GM21367 (cell line): ENCODE measurements around the gene ELMO1.
"Not testable (repeated sequence)": the region's sequence is repeated elsewhere in the genome, so short reads cannot be mapped to it uniquely, and the experiment has no call there.

ENCODE experiments used
- ATAC-seq: cut with Tn5 transposase; IDR thresholded peaks from one replicate; pipeline ENCODE4 v1.9.1; 2021; ENCODE audit not compliant: unreplicated experiment

The ELMO1 gene

GRCh38 chr7:36999626-37000485 lies 448.8 kb downstream of the ELMO1 start:
- no peak for ATAC-seq

GRCh38 chr7:36995776-36996175 lies 452.9 kb downstream of the ELMO1 start:
- ATAC-seq = no peak

GRCh38 chr7:36994456-36995112 lies 454.1 kb downstream of the ELMO1 start:
- no peak for ATAC-seq

DNA sequence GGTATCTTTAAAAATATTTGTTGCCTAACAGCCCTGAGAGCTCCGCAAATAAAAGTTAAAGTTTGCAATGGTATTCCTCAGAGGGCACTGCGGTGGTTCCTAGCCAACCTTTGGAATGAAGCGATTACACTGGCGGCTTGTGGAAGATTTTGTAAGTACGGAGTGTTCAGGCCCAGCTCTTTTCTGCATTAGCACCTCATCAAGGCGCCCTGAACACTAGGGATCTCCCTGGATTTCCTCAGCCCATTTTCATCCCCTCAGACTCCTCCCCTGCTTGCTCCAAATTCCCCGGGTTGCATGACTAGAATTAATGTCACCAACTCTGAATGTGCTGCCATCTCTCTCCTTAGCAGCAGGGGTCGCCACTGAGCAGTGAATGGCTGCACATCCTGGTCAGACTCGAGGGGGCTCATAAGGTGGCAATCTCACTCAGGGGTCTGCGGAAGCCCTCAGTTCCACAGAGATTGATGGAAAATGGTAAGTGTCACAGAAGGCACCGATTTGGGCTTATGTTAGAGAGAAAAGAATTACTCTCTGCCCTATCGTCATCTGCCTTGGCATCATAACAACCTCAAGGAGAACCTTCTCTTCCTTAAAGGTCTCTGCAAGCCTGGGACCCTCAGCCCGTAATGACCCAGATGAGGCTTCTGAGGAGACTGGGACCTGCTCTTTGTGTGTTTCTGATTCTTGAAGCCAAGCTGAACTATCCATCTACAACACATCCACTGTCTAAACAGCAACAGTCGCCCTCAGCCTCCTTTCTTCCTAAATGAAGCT lies 461.5 kb downstream of the ELMO1 start:
- no peak for ATAC-seq

GRCh38 chr7:36986511-36986933 lies 462.1 kb downstream of the ELMO1 start:
- ATAC-seq = no peak

GRCh38 chr7:36985866-36986400 lies 462.7 kb downstream of the ELMO1 start:
- no peak for ATAC-seq

DNA sequence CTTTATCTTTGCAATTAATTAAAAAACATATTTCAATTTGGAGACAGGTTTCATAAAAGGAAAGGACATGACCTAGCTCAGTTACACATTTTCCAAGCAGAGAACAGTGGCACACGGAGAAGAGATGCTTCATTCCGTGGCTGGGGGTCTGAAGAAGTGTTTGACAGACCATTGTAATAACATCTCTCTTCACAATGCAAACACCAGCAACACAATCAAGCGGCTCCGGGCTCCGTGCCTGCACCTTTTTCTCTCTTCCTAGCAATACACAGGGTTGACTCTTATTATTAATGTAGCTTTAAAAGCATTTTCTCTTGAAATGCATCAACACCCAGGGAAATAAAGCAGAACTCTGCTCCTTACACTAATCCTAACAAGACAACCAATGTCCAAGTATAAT lies 463.3 kb downstream of the ELMO1 start:
- no peak for ATAC-seq

DNA sequence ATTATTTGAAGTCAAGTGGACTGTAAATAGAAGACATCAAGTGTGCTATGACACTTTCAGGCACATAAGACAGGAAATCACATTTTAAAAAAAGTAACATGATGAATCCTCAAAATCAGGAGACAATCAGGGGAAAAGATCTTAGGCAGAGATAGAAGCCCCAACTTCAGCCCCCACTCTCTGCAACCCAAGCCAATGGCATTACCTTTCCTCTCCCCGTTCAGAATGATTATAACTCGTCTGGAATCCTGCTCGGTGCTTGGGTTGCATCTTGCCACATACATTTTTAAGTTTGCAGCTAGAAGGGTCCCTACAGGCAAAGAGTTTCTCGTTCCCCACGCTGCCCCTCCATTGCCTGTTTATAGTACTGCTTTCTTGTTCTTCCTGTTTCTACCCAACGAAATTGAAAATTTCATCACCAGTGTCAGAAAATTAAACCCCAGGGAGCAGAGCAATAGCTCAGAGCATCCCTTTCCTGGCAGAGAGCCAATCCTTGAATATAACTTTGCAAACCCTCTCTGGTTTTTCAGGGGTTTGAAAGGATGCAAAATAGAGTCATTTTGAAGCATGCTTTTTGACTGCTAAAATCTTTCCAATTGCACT lies 463.9 kb downstream of the ELMO1 start:
- ATAC-seq = no peak

DNA sequence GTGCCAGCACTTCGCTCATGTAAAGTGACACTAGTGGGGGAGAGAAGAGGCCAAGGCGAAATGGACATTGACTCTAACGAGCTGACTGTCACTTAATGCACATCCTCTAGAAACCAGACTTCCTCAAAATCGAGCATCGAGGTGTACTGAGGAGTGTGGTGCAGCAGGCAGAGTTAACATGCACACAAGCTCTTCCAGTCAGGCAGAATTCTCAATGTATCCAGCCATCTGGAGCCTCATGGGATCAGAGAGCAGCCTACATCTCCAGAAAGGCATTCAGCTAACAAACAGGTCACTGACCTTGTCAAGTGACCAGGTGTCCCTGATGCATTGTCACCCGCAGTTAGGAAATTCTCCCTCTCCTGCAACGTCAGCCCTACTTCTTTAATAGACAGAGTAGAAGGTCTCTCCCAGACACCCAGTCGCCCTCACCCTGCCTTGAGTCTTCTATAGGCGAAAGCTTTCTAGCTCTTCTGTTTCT lies 464.6 kb downstream of the ELMO1 start:
- ATAC-seq = no peak

DNA sequence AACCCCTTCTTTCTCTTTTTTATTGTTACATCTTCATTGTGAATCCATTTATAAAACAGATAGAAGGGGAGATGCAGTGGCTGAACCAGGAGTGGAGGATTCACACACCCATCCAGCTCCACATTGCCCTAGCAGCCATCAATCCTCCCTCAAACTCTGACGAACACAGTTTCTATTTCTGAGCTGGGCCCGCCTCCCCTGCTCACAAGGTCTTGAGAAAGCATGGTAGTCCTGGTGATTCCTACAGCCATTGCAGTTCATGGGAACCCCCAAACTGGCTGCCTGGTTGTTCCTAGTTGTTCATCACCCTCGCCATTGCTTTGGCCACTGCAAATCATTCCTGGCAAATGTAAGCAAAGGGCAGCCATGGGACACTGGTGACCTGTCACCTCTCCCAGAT lies 465.9 kb downstream of the ELMO1 start:
- ATAC-seq = no peak

GRCh38 chr7:36979810-36980248 lies 468.8 kb downstream of the ELMO1 start:
- ATAC-seq = no peak

GRCh38 chr7:36978461-36978860 lies 470.2 kb downstream of the ELMO1 start:
- no peak for ATAC-seq

GRCh38 chr7:36977878-36978277 lies 470.8 kb downstream of the ELMO1 start:
- no peak for ATAC-seq

- ATAC-seq = not testable (repeated sequence)
Observed at GRCh38 chr7:36973534-36973933, 475.1 kb downstream of the ELMO1 start.

DNA sequence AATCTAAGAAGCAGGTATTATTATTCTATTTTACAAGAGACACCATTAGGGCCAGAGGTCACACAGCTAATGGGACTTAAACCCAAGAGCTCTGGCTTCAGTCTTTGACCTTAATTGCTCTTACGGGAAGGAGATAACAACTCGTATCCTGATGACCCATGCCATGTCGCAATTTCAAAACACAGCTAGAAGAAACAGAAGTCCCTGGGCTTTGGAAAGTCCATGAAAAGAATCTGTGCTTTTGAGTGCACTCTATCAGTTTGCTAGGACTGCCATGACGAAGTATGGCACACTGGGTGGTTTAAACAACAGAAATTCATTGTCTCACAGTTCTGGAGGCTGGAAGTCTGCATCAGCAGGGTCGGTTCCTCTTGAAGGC lies 476.5 kb downstream of the ELMO1 start:
- no peak for ATAC-seq

- no peak for ATAC-seq
Observed at GRCh38 chr7:36971515-36972139, 477.0 kb downstream of the ELMO1 start.

GRCh38 chr7:36970551-36971514 lies 477.8 kb downstream of the ELMO1 start:
- no peak for ATAC-seq

- ATAC-seq = no peak
Observed at GRCh38 chr7:36969376-36969775, 479.3 kb downstream of the ELMO1 start.

DNA sequence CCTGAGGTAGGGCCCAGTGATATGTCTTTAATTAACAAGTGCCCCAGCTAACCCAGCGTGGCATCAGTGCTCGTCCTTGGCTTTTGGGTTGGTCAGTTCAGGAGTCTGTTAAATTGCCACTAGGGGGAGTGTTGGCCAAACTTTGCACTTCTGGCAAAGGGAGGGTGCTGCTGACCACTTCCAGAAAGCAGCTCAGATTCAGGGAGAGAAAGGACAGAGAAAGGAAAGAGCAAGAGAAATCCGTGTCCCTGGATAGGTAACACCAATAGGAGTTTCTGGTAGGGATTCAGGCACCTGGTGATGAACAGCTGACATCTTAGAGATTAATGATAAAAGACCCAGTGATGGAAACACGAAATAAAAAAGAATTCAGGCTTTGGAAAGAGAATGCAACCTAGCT lies 481.3 kb downstream of the ELMO1 start:
- ATAC-seq = no peak
